RWPE2 (cell line): ENCODE data around the gene CDCA5.

Source experiments
- ATAC-seq: fragments of 200-7000 bp; cut with Tn5 transposase; 3 replicates; pipeline ENCODE4 v1.9.1; 2021; ENCODE audit warnings: low read depth
- DNase-seq: peaks from one replicate; pipeline ENCODE4 v3.0.0-alpha.2; 2020; ENCODE audit warnings: low spot score
- H3K27ac ChIP-seq: fragments of 450-650 bp; 2 replicates; pipeline ENCODE4 v1.5.1; 2017; ENCODE audit warnings: mild to moderate bottlenecking; ENCODE audit not compliant: poor library complexity, severe bottlenecking
- H3K27me3 ChIP-seq: fragments of 250-450 bp; sonication (Bioruptor Pico); 2 replicates; pipeline ENCODE4 v1.5.1; 2021; ENCODE audit warnings: mild to moderate bottlenecking, moderate library complexity; ENCODE audit not compliant: insufficient read depth, poor library complexity, severe bottlenecking
- H3K36me3 ChIP-seq: fragments of 250-450 bp; sonication (Bioruptor Pico); 2 replicates; pipeline ENCODE4 v1.5.1; 2020; ENCODE audit warnings: low read depth, mild to moderate bottlenecking, moderate library complexity
- H3K4me1 ChIP-seq: fragments of 250-450 bp; sonication (Bioruptor Pico); 2 replicates; pipeline ENCODE4 v1.5.1; 2021; ENCODE audit warnings: mild to moderate bottlenecking, moderate library complexity; ENCODE audit not compliant: insufficient read depth, poor library complexity, severe bottlenecking
- H3K4me3 ChIP-seq: fragments of 250-450 bp; sonication (Bioruptor Pico); 2 replicates; pipeline ENCODE4 v1.5.1; 2021; ENCODE audit warnings: mild to moderate bottlenecking, moderate library complexity; ENCODE audit not compliant: severe bottlenecking
- H3K9me3 ChIP-seq: fragments of 250-450 bp; sonication (Bioruptor Pico); 2 replicates; pipeline ENCODE4 v1.5.1; 2021; ENCODE audit warnings: mild to moderate bottlenecking, moderate library complexity; ENCODE audit not compliant: severe bottlenecking
- TF ChIP-seq, protein P1 (sequence below): fragments of 450-650 bp; IDR thresholded peaks from one replicate; pipeline ENCODE4 v1.5.1; 2017; ENCODE audit warnings: mild to moderate bottlenecking, moderate library complexity; ENCODE audit not compliant: poor library complexity, severe bottlenecking

The CDCA5 gene

GRCh38 chr11:65087216-65087615 lies 3.4 kb upstream of the CDCA5 start:
- DNase-seq = no peak
- Histone ChIP-seq H3K27me3 (no peaks in the 10 kb centered on the region), H3K4me3 (no peak overlapping the region), H3K9me3 (no peaks in the 10 kb centered on the region), H3K27ac (no peak overlapping the region), H3K4me1 (peaks cover 13% of the 10 kb centered on the region), H3K36me3 (peaks cover 33% of the 10 kb centered on the region)
- TF ChIP-seq, protein P1, sequence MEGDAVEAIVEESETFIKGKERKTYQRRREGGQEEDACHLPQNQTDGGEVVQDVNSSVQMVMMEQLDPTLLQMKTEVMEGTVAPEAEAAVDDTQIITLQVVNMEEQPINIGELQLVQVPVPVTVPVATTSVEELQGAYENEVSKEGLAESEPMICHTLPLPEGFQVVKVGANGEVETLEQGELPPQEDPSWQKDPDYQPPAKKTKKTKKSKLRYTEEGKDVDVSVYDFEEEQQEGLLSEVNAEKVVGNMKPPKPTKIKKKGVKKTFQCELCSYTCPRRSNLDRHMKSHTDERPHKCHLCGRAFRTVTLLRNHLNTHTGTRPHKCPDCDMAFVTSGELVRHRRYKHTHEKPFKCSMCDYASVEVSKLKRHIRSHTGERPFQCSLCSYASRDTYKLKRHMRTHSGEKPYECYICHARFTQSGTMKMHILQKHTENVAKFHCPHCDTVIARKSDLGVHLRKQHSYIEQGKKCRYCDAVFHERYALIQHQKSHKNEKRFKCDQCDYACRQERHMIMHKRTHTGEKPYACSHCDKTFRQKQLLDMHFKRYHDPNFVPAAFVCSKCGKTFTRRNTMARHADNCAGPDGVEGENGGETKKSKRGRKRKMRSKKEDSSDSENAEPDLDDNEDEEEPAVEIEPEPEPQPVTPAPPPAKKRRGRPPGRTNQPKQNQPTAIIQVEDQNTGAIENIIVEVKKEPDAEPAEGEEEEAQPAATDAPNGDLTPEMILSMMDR = no peak
- no peak for ATAC-seq

DNA sequence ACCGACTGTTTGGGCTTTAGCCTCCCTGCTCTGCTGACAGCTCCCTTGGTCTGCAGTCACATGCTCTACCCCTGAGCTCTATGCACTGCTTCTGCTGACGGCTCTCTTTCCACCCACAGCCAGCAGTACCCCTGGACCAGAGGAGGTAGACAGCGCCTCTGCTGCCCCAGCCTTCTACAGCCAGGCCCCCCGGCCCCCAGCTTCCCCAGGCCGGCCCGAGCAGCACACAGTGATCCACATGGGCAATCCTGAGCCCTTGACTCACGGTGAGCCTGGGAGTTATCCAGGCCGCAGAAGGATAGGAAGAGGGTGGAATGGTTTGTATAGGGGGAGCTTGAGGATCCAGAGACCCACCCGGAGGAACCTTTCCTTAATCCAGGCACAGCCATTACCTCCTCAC lies 3.0 kb upstream of the CDCA5 start:
- DNase-seq = no peak
- Histone ChIP-seq H3K36me3 (peaks cover 37% of the 10 kb centered on the region), H3K27ac (no peak overlapping the region), H3K4me1 (peaks cover 13% of the 10 kb centered on the region), H3K4me3 (no peak overlapping the region), H3K27me3 (no peaks in the 10 kb centered on the region), H3K9me3 (no peaks in the 10 kb centered on the region)
- ATAC-seq = no peak
- TF ChIP-seq, protein P1 = no peak

- Histone ChIP-seq H3K27ac (no peak overlapping the region), H3K36me3 (peaks cover 49% of the 10 kb centered on the region), H3K4me3 (no peak overlapping the region), H3K4me1 (peaks cover 13% of the 10 kb centered on the region), H3K9me3 (no peaks in the 10 kb centered on the region), H3K27me3 (no peaks in the 10 kb centered on the region)
- DNase-seq = no peak
- TF ChIP-seq, protein P1 = no peak
- no peak for ATAC-seq
Observed at GRCh38 chr11:65085446-65085845, 1.6 kb upstream of the CDCA5 start.

DNA sequence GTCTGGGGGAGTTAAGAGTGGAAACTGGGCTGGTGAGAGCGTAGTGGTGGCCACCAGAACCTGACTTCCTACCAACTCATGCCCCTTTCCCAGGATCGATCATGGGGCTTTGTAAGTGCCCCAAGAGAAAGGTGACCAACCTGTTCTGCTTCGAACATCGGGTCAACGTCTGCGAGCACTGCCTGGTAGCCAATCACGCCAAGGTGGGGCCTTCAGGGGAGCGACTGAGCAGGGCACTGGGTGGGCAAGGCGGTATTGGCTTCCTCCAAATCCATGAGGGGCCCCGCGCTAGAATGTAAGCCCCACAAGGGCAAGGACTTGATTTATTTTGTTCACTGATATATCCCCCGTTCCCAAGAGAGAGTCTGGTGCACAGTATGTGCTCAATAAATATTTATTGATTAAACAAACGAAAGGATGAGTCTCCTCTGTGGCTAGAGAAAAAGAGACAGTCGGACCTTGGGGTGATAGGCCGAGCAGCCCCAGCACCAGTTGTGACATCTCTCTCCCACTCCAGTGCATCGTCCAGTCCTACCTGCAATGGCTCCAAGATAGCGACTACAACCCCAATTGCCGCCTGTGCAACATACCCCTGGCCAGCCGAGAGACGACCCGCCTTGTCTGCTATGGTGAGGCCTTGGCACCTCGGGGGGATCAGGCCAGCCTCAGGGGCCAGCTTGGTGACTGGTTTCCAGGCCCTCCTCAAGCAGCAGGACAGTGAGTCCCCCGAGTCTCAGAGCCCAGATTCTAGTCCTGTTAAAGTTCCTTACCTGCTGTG lies 947 bp upstream of the CDCA5 start:
- Histone ChIP-seq H3K27me3 (no peaks in the 10 kb centered on the region), H3K27ac (peak overlapping the region; percentile 65), H3K9me3 (no peaks in the 10 kb centered on the region), H3K4me3 (peak overlapping the region; percentile 78), H3K4me1 (peaks cover 13% of the 10 kb centered on the region), H3K36me3 (peaks cover 55% of the 10 kb centered on the region)
- peak; percentile 3; the same call in 1 of the 3 replicates for ATAC-seq
- no peak for DNase-seq
- TF ChIP-seq, protein P1 = no peak
